Uterus (tissue), 2 donors: Measurements from ENCODE around the gene ACTL6B.

Source experiments
- CTCF ChIP-seq, 4 experiments: fragments of 200-600 bp in 2 of 4; fragments of 450-650 bp in 2 of 4; sonication (generic) in 2 of 4; IDR thresholded peaks; one replicate each; pipeline ENCODE4 v1.5.1; 2016 to 2019; ENCODE audit warnings: antibody characterized with exemption in 4 of 4, mild to moderate bottlenecking in 2 of 4, moderate library complexity in 1 of 4
- POLR2A ChIP-seq, 2 donors: fragments of 450-650 bp; IDR thresholded peaks; one replicate each; pipeline ENCODE4 v1.6.1; 2016; ENCODE audit warnings: antibody characterized with exemption in 2 of 2, mild to moderate bottlenecking in 1 of 2, moderate library complexity in 1 of 2

DNA sequence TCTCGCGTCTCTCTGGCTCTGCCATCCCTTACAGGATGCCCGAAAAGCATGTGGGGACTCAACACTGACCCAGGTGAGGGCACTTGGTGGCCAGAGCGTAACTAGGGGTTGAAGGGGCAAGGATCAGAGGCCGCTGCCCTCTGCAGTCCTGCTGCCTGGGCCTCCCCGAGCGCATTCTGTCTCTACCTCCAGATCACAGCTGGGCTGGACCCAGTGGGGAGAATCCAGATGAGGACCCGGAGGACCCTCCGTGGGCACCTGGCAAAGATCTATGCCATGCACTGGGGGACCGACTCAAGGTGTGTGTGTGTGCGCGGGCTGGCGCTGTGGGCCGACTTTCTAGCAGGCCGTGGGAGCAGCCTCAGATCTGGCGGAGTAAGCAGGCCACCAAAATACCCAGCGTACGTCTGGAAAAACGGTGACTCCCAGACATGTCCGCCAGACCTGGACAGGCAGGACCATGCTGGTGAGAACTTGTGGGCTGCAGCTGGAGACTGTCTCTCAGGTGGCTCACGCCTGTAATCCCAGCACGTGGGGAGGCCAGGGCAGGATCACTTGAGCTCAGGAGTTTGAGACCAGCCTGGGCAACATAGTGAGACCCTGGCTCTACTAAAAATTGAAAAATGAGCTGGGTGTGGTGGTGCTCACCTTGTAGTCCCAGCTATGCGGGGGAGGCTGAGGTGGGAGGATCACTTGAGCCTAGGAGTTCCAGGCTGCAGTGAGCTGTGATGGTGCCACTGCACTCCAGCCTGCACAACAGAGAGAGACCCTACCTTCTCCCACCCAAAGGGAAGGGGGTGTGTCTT is 20.5 kb upstream of the ACTL6B start:
- TF ChIP-seq CTCF (IDR thresholded peaks at IDR 0.05) (no peak), POLR2A (IDR thresholded peaks at IDR 0.05) (no peak)
